Right cardiac atrium (tissue), 5 donors: ENCODE data around the gene SLC7A10. TPM values are rescaled to one million over a fixed set of nuclear protein-coding genes. Genes with fewer than 3 reads are reported as not detected.
"Not testable (repeated sequence)": the region's sequence is repeated elsewhere in the genome, so short reads cannot be mapped to it uniquely, and the experiment has no call there.

Experiments used
- ATAC-seq, 2 donors: fragments of 200-7000 bp; cut with Tn5 transposase; one replicate each; pipeline versions ENCODE4 v1.8.0 to v1.9.1; 2020; ENCODE audit warnings: moderate library complexity in 2 of 2, mild to moderate bottlenecking in 1 of 2
- DNase-seq, 3 donors: peaks; one replicate each; pipeline ENCODE4 v3.0.0-alpha.2; 2020
- H3K27ac ChIP-seq: one replicate; pipeline ENCODE4 v1.5.1; 2013; ENCODE audit warnings: mild to moderate bottlenecking, low read length, control low read depth, moderate library complexity
- H3K27me3 ChIP-seq: one replicate; pipeline ENCODE4 v1.6.1; 2013; ENCODE audit not compliant: control insufficient read depth, insufficient read depth
- H3K4me1 ChIP-seq: one replicate; pipeline ENCODE4 v1.6.1; 2013; ENCODE audit warnings: low read length; ENCODE audit not compliant: control insufficient read depth, insufficient read depth
- H3K4me3 ChIP-seq: one replicate; pipeline ENCODE4 v1.5.1; 2013; ENCODE audit warnings: low read length, control low read depth
- H3K9me3 ChIP-seq: one replicate; pipeline ENCODE4 v1.6.1; 2013; ENCODE audit warnings: low read length; ENCODE audit not compliant: control insufficient read depth
- whole genome bisulfite sequencing: extraction: QIAGEN DNeasy Blood & Tissue Kit; methylation state at CpG from one replicate; pipeline ENCODE4 v1.1.7; 2013; 5-methylcytosine and 5-hydroxymethylcytosine counted together
- intact Hi-C, 4 donors: fragments of 100-400 bp; cut with DNase I; formaldehyde crosslinking; loops; one replicate each; pipeline versions ENCODE4 v1.11.0 to v1.14.0; 2022 to 2023
- polyA plus RNA-seq: library from polyadenylated mRNA; stranded (reverse); fragments of 200-250 nt; gene quantifications from one replicate; pipeline ENCODE4 v1.2.3, GENCODE V29; 2013
- total RNA-seq, 4 donors: library from RNA; stranded (reverse); fragmentation: NEBNext Ultra II Directional; extraction: Animal tissue kit (Norgen Biotek cat#: 25700); gene quantifications; one replicate each; pipeline ENCODE4 v1.2.1, GENCODE V29; 2021
- donor health status: healthy with polysubstance abuse.
- donor health status: DM: no; HTN: yes; CAD: no.
- donor health status: DM: no; HTN: no; CAD: no.
- donor health status: DM: no; HTN: yes; CAD: no; lungs with severe emphysema.
- donor health status: DM: yes; HTN: yes; CAD: no.

The SLC7A10 gene
- total and polyA plus RNA-seq, 5 donors: 0.70 TPM; not detected in 4

DNA sequence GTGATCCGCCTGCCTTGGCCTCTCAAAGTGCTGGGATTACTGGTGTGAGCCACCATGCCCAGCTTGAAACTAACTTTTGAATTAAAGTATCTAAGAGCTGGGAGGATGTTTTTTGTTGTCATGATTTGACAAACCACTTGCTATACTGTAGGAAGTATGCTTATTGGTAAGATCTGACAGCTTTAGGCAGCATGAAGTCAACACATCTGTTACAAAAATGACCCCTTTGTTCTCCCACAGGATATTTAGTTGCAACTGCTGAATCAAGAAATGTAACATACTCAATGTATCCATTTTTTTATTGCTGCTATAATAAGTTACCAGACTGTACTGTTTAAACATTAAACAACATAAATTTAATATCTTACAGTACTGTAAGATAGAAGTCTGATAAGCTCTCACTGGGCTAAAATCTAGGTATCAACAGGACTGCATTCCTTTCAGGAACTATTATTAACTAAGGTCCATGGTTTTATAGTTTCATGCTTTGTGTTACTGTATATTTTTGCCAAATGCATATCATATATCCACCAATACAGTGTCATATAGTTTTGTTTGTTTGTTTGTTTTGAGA, 54.3 kb downstream of the SLC7A10 start:
- ATAC-seq: no peak
- intact Hi-C loops: no loop called here
- Histone ChIP-seq H3K27ac (no peak overlapping the region), H3K4me3 (no peak overlapping the region), H3K27me3 (no peaks in the 10 kb centered on the region), H3K4me1 (peaks cover 4% of the 10 kb centered on the region), H3K9me3 (no peaks in the 10 kb centered on the region)
- WGBS: 92% methylated on average over 1 of the region's 1 CpG
- DNase-seq: no peak

DNA sequence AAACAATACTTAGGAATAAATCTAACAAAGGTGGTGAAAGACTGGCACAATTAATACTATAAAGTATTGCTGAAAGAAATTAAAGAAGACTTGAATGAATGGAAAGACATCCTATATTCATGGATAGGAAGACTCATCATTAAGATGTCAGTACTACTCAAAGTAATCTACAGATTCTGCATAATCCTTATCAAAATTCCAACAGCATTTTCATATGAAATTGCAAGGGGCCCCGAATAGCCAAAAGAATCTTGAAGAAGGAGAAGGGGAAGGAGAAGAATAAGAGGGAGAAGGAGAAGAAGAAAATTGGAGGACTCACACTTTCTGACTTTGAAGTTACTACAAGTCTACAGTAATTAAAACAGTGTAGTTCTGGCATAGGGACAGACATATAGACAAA, 57.1 kb downstream of the SLC7A10 start:
- Histone ChIP-seq H3K4me3 (no peak overlapping the region), H3K27ac (no peak overlapping the region), H3K4me1 (no peaks in the 10 kb centered on the region), H3K27me3 (no peaks in the 10 kb centered on the region), H3K9me3 (no peaks in the 10 kb centered on the region)
- ATAC-seq (no peak), DNase-seq (no peak)
- 78% methylated on average over 1 of the region's 1 CpG for WGBS
- intact Hi-C loops: no loop called here

DNA sequence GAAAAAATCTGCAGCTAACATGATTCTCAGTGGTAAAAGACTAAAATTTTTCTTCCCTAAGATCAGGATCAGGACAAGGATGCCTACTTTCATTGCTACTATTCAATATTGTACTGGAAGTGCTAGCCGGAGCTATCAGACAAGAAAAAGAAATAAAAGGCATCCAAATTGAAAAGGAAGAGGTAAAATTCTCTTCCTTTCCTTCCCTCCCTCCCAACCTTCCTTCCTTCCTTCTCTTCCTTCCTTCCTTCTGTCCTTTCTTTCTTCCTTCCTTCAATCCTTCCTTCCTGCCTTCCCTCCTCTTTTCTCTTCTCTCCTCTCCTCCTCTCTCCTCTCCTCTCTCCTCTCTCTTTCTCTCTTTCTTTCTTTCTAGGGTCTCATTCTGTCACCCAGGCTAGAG, 58.2 kb downstream of the SLC7A10 start:
- 93% methylated on average over 1 of the region's 1 CpG for WGBS
- Histone ChIP-seq H3K27me3 (no peaks in the 10 kb centered on the region), H3K27ac (no peak overlapping the region), H3K4me3 (no peak overlapping the region), H3K9me3 (no peaks in the 10 kb centered on the region), H3K4me1 (no peaks in the 10 kb centered on the region)
- DNase-seq (no peak), ATAC-seq (no peak)
- intact Hi-C loops: no loop called here

DNA sequence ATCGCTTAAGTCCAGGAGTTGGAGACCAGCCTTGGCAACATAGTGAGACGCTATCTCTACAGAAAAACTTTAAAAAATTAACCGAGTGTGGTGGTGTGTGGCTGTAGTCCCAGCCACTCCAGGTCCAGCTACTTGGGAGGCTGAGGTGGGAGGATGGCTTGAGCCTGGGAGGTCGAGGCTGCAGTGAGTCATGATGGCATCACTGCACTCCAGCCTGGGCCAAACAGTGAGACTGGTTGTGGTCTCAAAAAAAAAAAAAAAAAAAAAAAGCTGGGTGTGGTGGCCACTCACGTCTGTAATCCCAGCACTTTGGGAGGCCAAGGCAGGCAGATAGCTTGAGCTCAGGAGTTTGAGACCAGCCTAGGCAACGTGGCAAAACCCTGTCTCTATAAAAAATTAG, 59.6 kb downstream of the SLC7A10 start:
- H3K4me3 ChIP-seq, ATAC-seq, H3K27me3 ChIP-seq, H3K4me1 ChIP-seq, H3K27ac ChIP-seq, intact Hi-C loops, DNase-seq, H3K9me3 ChIP-seq: not testable (repeated sequence)
- WGBS: 70% methylated on average over 6 of the region's 6 CpGs

DNA sequence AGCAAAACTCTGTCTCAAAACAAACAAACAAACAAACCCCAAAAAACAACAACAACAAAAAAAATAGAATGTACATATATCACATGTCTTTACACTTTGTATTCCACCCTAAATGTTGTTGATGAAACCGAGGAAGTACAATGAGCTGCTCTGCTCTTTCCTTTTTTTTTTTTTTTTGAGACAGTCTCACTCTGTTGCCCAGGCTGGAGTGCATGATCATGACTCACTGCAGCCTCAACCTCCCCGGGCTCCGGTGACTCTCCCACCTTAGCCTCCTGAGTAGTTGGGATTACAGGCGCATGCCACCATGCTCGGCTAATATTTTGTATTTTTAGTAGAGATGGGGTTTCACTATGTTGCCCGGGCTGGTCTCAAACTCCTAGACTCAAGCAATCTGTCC, 62.2 kb downstream of the SLC7A10 start:
- intact Hi-C loops: no loop called here
- no peaks in the 10 kb centered on the region for H3K9me3 ChIP-seq
- ATAC-seq (no peak), DNase-seq (no peak)
- WGBS: 91% methylated on average over 6 of the region's 6 CpGs
- H3K27me3 ChIP-seq: no peaks in the 10 kb centered on the region
- H3K4me1 ChIP-seq: no peaks in the 10 kb centered on the region
- H3K4me3 ChIP-seq: no peak overlapping the region
- no peak overlapping the region for H3K27ac ChIP-seq

DNA sequence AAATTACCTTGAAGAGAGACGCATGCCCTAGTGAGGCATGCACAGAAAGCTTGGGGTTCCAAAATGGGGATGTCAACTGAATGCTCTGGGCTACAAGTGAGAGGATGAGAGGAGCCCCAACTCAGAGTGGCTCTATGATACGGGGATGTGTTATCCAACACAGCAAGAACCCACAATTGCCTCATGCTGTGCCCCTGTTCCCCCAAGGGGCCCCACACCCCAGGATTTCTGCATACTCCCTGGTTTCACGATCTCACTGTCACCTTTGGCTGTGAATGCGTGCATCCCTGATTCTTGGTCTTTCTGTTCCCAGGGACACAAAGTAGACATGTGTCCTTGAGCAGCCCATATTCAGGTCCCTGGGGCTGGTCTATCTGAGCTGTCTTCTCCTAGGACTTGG, 64.4 kb downstream of the SLC7A10 start:
- intact Hi-C loops: no loop called here
- DNase-seq (no peak), ATAC-seq (no peak)
- H3K9me3 ChIP-seq: no peaks in the 10 kb centered on the region
- H3K4me3 ChIP-seq: no peak overlapping the region
- no peak overlapping the region for H3K27ac ChIP-seq
- WGBS: 69% methylated on average over 4 of the region's 4 CpGs
- no peaks in the 10 kb centered on the region for H3K27me3 ChIP-seq
- no peaks in the 10 kb centered on the region for H3K4me1 ChIP-seq

DNA sequence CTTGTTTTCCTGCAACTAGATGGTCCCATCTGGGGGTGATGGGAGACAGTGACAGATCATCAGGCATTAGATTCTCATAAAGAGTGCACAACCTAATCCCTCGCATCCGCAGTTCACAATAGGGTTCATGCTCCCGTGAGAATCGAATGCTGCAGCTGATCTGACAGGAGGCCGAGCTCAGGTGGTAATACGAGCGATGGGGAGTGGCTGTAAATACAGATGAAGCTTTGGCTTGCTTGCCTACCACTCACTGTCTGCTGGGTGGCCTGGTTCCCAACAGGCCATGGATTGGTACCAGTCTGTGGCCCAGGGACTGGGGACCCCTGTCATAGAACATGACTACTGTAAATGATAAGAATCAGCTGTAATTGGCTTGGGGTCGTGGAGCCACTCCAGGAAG, 65.8 kb downstream of the SLC7A10 start:
- H3K4me1 ChIP-seq: no peaks in the 10 kb centered on the region
- H3K9me3 ChIP-seq: no peaks in the 10 kb centered on the region
- no peaks in the 10 kb centered on the region for H3K27me3 ChIP-seq
- ATAC-seq: no peak
- H3K27ac ChIP-seq: no peak overlapping the region
- no peak for DNase-seq
- intact Hi-C loops: no loop called here
- WGBS: 93% methylated on average over 8 of the region's 8 CpGs
- no peak overlapping the region for H3K4me3 ChIP-seq

DNA sequence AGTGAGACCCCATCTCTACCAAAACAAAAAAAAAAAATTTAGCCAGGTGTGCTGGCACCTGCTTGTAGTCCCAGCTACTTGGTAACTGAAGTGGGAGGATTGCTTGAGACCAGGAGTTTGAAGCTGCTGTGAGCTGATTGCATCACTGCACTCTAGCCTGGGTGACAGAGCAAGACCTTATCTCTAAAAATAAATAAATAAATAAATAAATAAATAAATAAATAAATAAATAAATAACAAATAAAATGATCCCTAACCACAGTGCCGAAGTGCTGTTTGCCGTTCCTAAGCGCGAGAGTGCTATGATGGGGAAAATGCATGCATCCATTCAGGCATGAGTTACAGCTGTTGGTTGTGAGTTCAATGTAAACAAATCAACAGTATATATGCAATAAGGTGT, 66.5 kb downstream of the SLC7A10 start:
- WGBS: 99% methylated on average over 4 of the region's 4 CpGs
- H3K27me3 ChIP-seq: no peaks in the 10 kb centered on the region
- H3K4me3 ChIP-seq: no peak overlapping the region
- intact Hi-C loops: no loop called here
- H3K4me1 ChIP-seq: no peaks in the 10 kb centered on the region
- H3K9me3 ChIP-seq: no peaks in the 10 kb centered on the region
- no peak for DNase-seq
- no peak for ATAC-seq
- no peak overlapping the region for H3K27ac ChIP-seq

Other genes starting within 250 kb of the SLC7A10 start
- gene RHPN2, start 161.0 kb downstream of the SLC7A10 start, total RNA-seq: 1 to 10 TPM; 1.6 to 3.1 (median 2.0) TPM
- 1.8 TPM for gene RHPN2, start 161.0 kb downstream of the SLC7A10 start, polyA plus RNA-seq
- gene GPATCH1, start 144.7 kb downstream of the SLC7A10 start, total RNA-seq: 1 to 10 TPM; 4.2 to 7.2 (median 6.3) TPM
- 3.0 TPM for gene GPATCH1, start 144.7 kb downstream of the SLC7A10 start, polyA plus RNA-seq
- gene WDR88, start 93.7 kb downstream of the SLC7A10 start, total RNA-seq: not detected
- not detected for gene WDR88, start 93.7 kb downstream of the SLC7A10 start, polyA plus RNA-seq
- gene LRP3, start 31.5 kb downstream of the SLC7A10 start, total RNA-seq: 10 to 100 TPM; 14.4 to 20.7 (median 14.8) TPM
- 13.2 TPM for gene LRP3, start 31.5 kb downstream of the SLC7A10 start, polyA plus RNA-seq
- 1 to 10 TPM; 2.1 to 5.2 (median 3.3) TPM for gene CEBPA, start 76.7 kb upstream of the SLC7A10 start, total RNA-seq
- 8.7 TPM for gene CEBPA, start 76.7 kb upstream of the SLC7A10 start, polyA plus RNA-seq
- gene CEBPG, start 147.9 kb upstream of the SLC7A10 start, total RNA-seq: 10 to 100 TPM; 13.1 to 18.3 (median 15.7) TPM
- gene CEBPG, start 147.9 kb upstream of the SLC7A10 start, polyA plus RNA-seq: 12.7 TPM